Mucosa of descending colon (tissue), 3 donors: ENCODE measurements around the gene TCAF1. TPM values are rescaled to one million over a fixed set of nuclear protein-coding genes. Genes with fewer than 3 reads are reported as not detected.

Experiments used
- ATAC-seq: fragments of 200-7000 bp; cut with Tn5 transposase; one replicate; pipeline ENCODE4 v1.9.1; 2020; ENCODE audit warnings: mild to moderate bottlenecking, moderate library complexity
- DNase-seq, 3 donors: peaks; one replicate each; pipeline ENCODE4 v3.0.0-alpha.2; 2020
- H3K36me3 ChIP-seq: fragments of 200-600 bp; one replicate; pipeline ENCODE4 v1.8.0; 2021; ENCODE audit warnings: low read depth, mild to moderate bottlenecking
- H3K4me1 ChIP-seq: fragments of 200-600 bp; one replicate; pipeline ENCODE4 v1.8.0; 2021; ENCODE audit warnings: low read depth, mild to moderate bottlenecking
- H3K4me3 ChIP-seq: fragments of 200-600 bp; one replicate; pipeline ENCODE4 v1.8.0; 2021; ENCODE audit warnings: mild to moderate bottlenecking
- H3K9me3 ChIP-seq: fragments of 200-600 bp; one replicate; pipeline ENCODE4 v1.8.0; 2021; ENCODE audit warnings: mild to moderate bottlenecking
- intact Hi-C, 2 donors: fragments of 100-400 bp; cut with DNase I in 1 of 2; cut with micrococcal nuclease in 1 of 2; formaldehyde crosslinking; loops; one replicate each; pipeline versions ENCODE4 v1.11.0 to v1.11.1; 2022; cut with DNase I, micrococcal nuclease
- total RNA-seq, 3 donors: library from RNA; stranded (reverse); fragmentation: NEBNext Ultra II Directional in 2 of 3; extraction: Animal tissue kit (Norgen Biotek cat#: 25700) in 2 of 3; gene quantifications; one replicate each; pipeline versions ENCODE4 v1.2.1 to v1.2.4, GENCODE V29; 2021 to 2023
- TF ChIP-seq, protein P1 (sequence below): fragments of 200-600 bp; IDR thresholded peaks from one replicate; pipeline ENCODE4 v1.8.0; 2022; ENCODE audit warnings: antibody characterized with exemption, mild to moderate bottlenecking
- donor health status: DM: no; HTN: no; CAD: no; lungs with moderate emphysema.
- donor health status: DM: no; HTN: no; CAD: no.
- donor health status: DM: no; HTN: yes; CAD: no.

Gene TCAF1
- total RNA-seq, 3 donors from 2014 or later = 36.2 to 56.0 (median 46.2) TPM

DNA sequence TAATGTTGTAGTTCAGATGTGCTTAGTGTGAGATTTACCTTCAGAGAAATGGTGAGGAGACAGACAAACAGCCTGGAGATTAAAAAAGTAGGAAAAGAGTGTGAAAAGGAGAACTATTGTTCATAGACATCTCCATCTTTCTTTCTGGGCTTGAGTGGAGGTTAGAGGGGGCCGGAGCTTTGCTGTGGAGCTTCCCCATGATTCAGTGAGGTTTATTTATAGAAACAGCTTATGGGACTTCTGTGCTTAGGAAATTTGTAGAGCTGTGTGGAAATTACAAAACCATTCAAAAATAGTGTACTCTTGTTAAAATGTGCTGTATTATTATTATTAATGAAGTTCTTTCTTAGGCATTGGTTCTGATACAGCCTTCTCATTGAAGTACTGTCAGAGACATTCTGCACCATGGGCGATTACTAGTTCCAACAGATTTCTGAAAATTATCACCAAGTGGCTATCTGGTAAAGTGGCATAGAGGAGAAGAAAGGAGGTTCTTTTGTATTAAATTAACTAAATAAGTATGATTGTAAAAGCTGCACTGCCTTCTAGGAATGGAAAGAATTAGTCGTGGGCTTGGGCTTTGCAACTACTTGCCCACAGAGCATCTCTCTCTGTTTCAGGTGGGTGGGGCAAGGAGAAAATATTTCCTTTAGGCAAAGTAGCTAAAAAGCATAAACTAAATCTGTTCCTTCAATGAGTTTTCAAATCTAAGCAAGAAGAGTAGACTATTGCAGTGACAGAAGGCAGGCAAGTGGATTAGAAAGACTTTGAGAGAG, 8.7 kb upstream of the TCAF1 start:
- no peaks in the 10 kb centered on the region for H3K9me3 ChIP-seq
- TF ChIP-seq, protein P1, sequence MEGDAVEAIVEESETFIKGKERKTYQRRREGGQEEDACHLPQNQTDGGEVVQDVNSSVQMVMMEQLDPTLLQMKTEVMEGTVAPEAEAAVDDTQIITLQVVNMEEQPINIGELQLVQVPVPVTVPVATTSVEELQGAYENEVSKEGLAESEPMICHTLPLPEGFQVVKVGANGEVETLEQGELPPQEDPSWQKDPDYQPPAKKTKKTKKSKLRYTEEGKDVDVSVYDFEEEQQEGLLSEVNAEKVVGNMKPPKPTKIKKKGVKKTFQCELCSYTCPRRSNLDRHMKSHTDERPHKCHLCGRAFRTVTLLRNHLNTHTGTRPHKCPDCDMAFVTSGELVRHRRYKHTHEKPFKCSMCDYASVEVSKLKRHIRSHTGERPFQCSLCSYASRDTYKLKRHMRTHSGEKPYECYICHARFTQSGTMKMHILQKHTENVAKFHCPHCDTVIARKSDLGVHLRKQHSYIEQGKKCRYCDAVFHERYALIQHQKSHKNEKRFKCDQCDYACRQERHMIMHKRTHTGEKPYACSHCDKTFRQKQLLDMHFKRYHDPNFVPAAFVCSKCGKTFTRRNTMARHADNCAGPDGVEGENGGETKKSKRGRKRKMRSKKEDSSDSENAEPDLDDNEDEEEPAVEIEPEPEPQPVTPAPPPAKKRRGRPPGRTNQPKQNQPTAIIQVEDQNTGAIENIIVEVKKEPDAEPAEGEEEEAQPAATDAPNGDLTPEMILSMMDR = no peak
- ATAC-seq = no peak

GRCh38 chr7:143909863-143910262, 7.9 kb upstream of the TCAF1 start:
- no peak for ATAC-seq
- no peaks in the 10 kb centered on the region for H3K4me1 ChIP-seq
- H3K4me3 ChIP-seq = no peak overlapping the region
- intact Hi-C loops = no loop called here
- no peaks in the 10 kb centered on the region for H3K9me3 ChIP-seq
- no peak for DNase-seq
- TF ChIP-seq, protein P1 = no peak
- no peaks in the 10 kb centered on the region for H3K36me3 ChIP-seq

More for the DNA sequence above, 8.7 kb upstream of the TCAF1 start:
- Histone ChIP-seq H3K4me3 (no peak overlapping the region), H3K4me1 (no peaks in the 10 kb centered on the region), H3K36me3 (no peaks in the 10 kb centered on the region)
- intact Hi-C loops = no loop called here
- no peak for DNase-seq

GRCh38 chr7:143908120-143908519, 6.1 kb upstream of the TCAF1 start:
- H3K4me3 ChIP-seq = no peak overlapping the region
- H3K4me1 ChIP-seq = no peaks in the 10 kb centered on the region
- ATAC-seq (no peak), DNase-seq (no peak)
- TF ChIP-seq, protein P1 = no peak
- H3K9me3 ChIP-seq = no peaks in the 10 kb centered on the region
- no peaks in the 10 kb centered on the region for H3K36me3 ChIP-seq
- intact Hi-C loops = no loop called here

GRCh38 chr7:143906895-143907294, 4.9 kb upstream of the TCAF1 start:
- Histone ChIP-seq H3K9me3 (no peaks in the 10 kb centered on the region), H3K36me3 (no peaks in the 10 kb centered on the region), H3K4me3 (no peak overlapping the region), H3K4me1 (no peaks in the 10 kb centered on the region)
- intact Hi-C loops = no loop called here
- DNase-seq = no peak
- TF ChIP-seq, protein P1 = no peak
- ATAC-seq = no peak

DNA sequence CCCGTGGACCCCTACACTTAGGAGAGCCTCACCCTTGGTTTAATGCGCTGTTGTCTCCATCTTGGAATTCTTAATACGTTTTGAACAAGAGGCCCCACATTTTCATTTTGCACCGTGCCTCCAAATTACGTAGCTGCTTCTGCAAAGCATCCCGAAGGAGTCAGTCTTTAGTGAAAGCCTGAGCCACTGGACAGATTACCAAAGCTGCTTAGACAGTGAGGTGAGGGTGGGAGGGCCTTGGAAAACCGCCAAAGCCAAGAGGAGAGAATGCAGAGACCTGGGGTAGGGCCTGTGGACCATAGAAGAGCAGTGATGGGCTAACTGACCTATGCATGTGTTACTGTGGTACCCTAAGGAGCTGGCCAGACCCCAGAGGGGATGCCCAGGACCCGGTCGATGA, 4.2 kb upstream of the TCAF1 start:
- no peak for DNase-seq
- Histone ChIP-seq H3K4me1 (no peaks in the 10 kb centered on the region), H3K4me3 (no peak overlapping the region), H3K36me3 (no peaks in the 10 kb centered on the region), H3K9me3 (no peaks in the 10 kb centered on the region)
- intact Hi-C loops = no loop called here
- no peak for ATAC-seq
- TF ChIP-seq, protein P1 = no peak
